Putamen (tissue), 1 donor: Measurements from ENCODE around the gene FHOD3.
"Not testable (repeated sequence)": the region's sequence is repeated elsewhere in the genome, so short reads cannot be mapped to it uniquely, and the experiment has no call there.

Source experiments
- DNase-seq: peaks from one replicate; pipeline ENCODE4 v3.0.0-alpha.2; 2016; ENCODE audit warnings: low spot score

Gene FHOD3

GRCh38 chr18:36757081-36757480 is 459.6 kb downstream of the FHOD3 start:
- DNase-seq, result peak; percentile 52

DNA sequence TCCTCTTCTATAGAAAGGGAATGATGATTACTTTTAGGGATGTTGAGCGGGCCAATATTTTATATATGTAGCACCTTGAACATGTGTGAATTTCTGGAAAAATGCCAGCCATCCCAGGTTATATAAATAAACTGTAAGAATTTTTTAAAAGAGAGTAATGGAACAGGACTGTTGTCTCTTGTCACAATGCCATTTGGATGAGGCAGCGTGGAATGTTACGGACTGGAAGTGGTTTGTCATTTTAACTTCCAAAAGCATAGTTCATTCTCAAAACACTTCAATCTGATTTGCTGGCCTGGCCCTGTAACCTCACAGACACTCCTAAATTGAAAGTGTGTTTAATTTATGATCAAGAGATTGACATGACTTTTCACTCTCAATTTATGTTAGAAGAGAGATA is 460.5 kb downstream of the FHOD3 start:
- DNase-seq, result no peak

DNA sequence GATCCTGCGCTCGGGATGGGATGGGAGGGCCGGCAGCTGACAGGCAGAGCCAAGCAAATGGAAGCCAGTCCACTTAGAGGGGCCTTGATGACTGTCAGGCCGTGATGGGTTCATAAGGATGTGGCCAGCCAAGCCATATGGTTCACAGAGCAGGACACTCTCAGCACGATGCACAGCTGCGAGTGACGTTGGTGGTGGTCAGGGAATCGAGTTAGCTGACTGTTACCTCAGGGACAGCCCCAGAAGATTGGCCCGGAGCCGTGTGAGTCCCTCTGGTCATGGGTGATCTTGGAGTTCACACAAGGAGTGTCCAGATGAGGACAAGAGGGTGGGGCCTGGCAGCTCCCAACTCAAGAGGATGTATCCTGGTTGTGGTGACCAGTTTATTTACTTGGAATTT is 461.1 kb downstream of the FHOD3 start:
- DNase-seq, result no peak

GRCh38 chr18:36759167-36759776 is 461.8 kb downstream of the FHOD3 start:
- no peak for DNase-seq

DNA sequence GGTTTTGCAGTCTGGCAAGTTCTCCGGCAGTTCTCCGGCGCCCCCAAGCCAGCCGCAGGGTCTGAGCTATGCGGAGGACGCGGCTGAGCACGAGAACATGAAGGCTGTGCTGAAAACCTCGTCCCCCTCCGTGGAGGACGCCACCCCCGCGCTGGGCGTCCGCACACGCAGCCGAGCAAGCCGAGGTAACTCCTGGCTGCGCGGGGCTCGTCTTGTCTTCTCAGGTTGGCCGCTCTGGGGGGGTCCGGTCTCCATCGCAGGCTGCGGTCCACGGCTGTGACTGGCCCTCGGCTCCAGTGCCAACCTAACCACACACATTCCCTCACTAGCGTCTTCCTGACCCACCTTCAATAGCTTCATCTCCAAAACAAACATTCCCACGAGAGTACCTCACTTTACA is 463.1 kb downstream of the FHOD3 start:
- DNase-seq, result no peak

- DNase-seq, result no peak
Measured at GRCh38 chr18:36761186-36761698, 463.7 kb downstream of the FHOD3 start.

GRCh38 chr18:36762074-36762473 is 464.6 kb downstream of the FHOD3 start:
- no peak for DNase-seq

DNA sequence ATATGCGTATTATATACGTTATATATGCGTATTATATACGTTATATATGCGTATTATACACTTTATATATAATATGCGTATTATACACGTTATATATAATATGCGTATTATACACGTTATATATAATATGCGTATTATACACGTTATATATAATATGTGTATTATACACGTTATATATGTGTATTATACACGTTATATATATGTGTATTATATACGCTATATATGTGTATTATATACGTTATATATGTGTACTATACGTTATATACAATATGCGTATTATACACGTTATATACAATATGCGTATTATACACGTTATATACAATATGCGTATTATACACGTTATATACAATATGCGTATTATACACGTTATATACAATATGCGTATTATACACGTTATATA is 465.5 kb downstream of the FHOD3 start:
- DNase-seq, result not testable (repeated sequence)

DNA sequence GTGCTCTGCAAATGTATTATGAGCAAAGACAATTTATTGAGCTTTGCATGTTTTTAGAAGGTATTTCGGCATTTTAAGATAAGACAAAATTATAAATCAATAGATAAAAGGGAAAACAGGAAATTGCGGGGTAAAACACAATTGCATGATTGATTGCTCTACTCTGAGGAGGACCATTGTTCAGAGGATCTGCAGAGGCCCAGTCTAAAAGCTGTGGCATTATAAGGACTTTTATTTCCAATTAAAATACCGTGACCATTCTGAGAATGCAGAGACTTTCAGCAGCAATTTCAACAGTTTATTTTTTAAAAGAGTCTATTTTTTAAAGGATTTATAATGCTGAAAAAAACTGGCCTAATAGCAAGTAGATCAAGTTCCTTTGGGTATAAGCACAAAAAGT is 469.3 kb downstream of the FHOD3 start:
- DNase-seq, result no peak

GRCh38 chr18:36769172-36769571 is 471.7 kb downstream of the FHOD3 start:
- no peak for DNase-seq

DNA sequence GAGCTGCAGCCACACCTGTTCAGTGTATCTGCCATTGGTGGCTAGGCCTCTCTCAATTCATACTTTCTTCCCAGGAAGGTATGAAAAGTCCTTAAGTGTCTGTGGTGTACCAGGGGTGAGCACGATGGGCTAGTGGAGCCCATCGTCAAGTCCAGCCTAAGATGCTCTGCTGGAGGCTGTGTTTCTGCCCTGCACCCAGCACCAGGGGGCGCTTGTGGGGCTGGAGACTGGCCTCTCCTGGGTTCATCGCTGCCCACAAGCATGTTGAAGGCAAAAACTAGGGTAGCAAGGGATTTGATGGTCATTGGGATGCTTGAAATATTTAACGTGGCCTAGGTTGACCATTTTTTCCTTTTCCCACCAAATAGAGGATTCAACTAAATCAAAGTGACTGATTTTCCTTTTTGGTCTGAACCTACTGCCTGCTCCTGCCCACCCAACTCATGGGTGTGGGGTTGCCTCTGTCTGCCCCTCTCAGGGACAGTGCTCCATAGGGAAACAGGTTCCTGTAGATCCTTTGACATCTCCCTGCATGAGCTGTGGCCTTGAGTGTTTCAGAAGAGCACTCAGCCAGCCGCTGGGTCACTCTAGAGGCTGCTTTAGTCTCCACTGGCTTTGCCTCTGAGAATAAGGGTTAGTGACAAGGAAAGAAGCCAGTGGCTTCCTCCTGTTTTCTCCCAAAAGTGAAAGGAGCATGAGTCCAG is 472.2 kb downstream of the FHOD3 start:
- no peak for DNase-seq

GRCh38 chr18:36770315-36770946 is 472.9 kb downstream of the FHOD3 start:
- DNase-seq, result no peak

- DNase-seq, result no peak
Measured at GRCh38 chr18:36771245-36771644, 473.7 kb downstream of the FHOD3 start.

GRCh38 chr18:36772241-36772723 is 474.8 kb downstream of the FHOD3 start:
- no peak for DNase-seq

- no peak for DNase-seq
Measured at GRCh38 chr18:36775396-36775795, 477.9 kb downstream of the FHOD3 start.

DNA sequence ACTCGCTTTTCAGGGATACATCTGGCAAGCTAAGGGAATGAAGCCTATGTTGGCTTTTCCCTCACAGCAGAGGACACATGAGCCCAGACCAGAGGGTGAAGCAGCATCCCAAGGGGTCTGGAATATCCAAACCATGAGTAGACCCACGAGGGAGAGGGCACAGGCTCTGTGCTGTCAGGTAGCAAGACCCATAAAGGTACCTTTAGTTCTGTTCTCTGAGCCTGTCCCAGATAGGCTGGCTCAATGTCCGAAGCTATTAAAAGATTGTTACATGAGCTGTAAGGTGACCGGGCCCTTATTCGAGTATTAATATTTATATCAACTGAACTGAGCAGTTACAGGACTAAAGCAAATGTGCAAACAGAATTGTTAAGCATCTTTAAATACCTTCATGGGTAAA is 479.1 kb downstream of the FHOD3 start:
- no peak for DNase-seq

GRCh38 chr18:36777566-36777965 is 480.1 kb downstream of the FHOD3 start:
- no peak for DNase-seq

GRCh38 chr18:36780748-36781147 is 483.2 kb downstream of the FHOD3 start:
- DNase-seq, result no peak

DNA sequence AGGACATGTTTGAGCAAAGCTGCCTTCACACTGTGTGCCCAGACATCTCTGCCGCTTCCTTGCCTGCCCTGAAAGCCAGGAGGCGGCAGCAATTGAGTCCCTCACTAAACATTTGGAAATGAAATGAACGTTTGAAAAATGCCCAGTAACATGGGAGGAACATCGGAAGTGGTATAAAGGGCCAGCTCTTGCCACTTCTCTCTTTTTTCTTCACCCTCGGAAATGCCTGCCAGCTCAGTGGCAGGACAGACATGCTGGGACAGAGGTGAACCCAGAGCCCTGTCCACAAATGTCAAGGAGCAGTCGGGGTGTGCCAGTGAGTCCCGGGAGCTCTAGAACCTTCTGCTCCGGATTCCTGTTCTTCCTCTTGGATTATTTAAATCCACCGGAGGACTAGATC is 485.2 kb downstream of the FHOD3 start:
- no peak for DNase-seq

DNA sequence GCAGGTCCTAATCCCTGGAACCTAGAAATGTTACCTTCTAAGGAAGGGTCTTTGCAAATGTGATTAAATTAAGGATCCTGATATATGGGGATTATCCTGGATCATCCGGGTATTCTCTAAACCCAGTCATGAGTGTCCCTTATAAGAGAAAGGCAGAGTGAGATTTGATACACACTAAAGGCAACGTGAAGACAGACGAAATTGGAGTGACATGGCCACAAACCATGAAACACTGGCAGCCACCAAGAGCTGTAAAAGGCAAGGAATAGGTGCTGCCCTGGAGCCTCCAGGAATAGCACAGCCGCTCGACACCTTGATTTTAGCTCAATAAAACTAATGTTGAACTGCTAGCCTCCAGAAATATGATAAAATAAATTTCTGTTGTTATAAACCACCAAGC is 486.3 kb downstream of the FHOD3 start:
- DNase-seq, result no peak

DNA sequence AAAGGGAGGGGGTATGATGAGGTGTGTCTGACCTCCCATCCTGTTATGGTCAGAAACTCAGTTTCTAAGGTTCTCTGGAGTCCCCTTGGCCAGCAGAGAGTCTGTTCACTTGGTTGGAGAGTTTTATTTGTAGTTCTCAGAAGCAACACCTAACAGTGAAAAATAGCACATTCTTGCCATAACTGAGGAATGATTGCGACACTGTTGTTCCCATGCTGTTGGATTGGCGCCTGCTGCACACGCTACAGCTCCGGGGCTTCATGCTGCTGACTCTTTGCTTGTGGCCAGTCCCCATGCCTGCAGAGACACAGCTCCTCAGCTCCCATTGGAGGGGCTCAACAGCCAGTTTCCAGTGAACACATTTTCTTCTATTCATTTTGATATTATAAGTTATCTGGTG is 489.2 kb downstream of the FHOD3 start:
- DNase-seq, result no peak

DNA sequence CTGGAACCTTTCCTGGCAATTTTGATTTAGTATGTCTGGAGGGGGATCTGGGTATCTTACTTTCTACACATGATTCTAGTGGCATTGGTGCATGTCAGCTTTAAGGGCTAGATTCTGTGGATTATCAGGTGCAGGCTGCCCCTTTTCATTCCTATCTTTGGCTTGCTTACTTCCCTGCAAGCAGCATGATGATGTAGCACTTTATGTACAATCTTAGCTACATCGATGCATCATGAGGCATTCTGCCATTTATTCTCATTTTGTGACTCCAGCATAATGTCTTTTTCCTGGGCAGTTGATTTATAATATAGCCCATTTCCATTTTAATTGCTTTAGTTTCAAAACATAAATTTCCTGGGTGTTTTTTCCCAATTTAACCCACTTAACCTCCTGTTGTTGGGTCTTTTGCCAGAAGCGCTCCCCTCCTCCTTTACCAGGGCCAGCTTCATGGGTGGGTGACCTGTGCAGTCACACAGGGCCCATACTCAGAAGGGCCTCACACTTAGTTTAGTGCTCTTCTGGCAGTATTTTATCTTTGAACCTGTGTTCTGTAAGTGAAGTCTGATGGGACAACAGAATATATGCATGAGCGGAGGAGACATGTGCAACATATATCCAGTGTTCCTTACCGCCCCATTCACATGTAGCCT is 495.2 kb downstream of the FHOD3 start:
- no peak for DNase-seq
